HG03097 (cell line): ENCODE data around the gene POLN.

Experiments used
- ATAC-seq: cut with Tn5 transposase; IDR thresholded peaks from one replicate; pipeline ENCODE4 v1.9.1; 2021; ENCODE audit not compliant: unreplicated experiment, low FRiP score

POLN gene

DNA sequence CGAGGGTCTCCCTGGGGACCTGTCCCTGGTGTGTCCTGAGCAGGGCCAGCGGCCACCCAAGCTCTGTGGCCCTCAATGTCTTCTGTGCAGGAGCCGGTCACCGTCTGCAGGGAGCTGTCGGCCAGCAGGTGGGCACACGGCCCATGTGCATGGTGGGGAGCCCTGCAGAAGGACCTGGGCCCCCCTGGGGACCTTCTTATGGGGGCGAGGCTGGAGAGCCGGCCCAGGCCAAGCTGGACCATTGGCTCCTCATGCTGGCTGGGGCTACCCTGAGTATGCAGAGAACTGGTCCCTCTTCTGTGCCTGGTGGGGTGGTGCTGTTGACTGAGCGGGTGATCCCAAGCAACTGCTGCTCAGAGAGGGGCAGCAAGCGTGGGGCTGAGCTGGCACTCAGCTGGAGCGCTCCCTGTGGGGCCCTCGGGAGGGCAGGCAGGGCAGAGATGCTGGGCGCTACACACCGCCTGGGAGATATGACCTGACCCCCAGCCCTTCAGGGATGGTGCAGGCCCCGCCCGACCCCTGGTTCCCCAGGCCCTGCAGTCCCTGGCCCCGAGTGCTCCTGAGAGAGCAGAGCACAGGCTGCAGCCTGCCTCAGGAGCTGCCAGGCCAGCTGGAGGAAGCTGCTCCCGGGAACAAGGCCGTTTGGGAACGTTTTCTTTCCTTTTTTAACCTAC lies 168.0 kb downstream of the POLN start:
- no peak for ATAC-seq

DNA sequence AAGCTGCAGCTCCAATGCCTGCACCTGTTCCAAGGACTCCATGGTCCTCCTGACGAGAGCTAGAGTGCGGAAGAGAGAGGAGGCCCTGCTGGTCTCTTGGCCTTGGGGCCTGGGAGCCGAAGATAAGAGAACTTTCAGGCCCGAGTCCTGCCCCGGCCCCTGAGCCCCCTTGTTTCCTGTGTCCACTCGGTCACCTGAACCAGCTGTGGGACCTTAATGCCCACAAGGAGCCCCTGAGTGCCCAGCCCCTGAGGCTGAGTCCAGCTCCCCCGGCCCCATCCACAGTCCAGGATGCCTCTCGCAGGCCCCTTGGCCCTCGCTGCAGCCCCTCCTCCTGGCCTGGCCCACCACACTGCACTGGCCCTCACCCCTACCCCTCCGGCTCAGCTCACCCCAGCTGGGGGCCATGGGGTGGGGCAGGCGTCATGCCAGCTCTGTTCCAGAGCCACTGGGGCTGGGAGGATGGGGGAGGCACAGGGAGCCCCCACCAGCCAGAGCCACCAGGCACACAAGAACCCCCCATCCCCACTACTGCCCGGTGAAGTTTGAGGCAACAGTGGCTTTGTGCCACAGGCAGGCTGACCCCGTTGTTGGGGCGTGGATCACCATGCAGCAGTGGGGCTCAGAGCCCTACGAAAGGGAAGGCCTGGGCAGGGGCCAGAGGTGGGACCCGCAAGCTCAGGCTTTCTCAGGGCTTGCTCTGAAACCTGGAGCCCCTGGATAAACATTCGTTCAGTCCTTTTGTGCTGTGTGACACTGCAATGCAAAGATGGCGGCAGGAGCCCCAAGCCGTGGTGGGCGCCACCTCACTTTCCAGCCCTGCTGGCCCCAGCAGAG lies 168.7 kb downstream of the POLN start:
- ATAC-seq, result no peak

DNA sequence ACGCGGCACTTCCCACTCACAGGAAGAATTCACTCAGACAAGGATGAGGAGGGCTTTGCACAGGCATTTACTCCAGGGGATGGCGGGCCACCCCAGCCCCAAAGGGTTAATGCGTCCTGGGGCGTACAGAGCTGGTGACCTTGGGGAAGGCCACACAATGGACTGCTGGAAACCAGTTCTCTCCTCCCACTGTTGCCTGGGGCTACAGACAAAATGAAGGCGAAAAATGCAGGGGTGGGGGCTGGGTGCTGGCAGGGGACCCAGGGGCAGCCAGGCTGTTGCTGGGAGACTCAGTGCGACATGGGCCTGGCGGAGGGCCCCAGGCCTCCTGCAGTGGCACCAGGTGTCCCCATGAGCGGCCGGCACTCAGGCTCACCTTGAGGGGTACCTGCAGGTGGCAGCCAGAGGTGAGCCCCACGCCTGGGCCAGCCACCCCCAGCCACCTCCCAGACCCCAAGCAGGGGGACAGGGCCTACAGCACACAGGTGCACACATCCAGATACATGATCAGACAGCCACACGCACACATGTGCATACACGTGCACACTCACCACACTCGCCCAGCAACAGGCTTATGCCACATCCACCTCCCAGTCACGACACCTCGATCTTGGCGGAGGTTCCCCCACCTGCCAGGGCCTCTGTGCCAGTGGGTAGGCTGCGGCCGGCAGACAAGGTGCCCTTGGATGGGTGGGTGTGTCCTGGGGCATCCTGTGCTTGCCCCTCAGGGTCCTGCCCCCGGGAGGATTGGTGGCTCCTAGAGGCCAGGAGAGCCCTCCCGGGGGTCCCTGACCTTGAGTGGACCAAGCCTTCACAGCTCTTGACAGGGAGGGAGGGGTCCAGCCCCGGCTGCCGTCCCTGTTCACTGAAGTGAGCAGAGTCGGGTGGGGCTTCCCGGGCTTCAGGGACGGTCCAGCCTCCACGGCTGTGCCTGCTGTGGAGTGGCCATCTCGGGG lies 169.7 kb downstream of the POLN start:
- no peak for ATAC-seq

DNA sequence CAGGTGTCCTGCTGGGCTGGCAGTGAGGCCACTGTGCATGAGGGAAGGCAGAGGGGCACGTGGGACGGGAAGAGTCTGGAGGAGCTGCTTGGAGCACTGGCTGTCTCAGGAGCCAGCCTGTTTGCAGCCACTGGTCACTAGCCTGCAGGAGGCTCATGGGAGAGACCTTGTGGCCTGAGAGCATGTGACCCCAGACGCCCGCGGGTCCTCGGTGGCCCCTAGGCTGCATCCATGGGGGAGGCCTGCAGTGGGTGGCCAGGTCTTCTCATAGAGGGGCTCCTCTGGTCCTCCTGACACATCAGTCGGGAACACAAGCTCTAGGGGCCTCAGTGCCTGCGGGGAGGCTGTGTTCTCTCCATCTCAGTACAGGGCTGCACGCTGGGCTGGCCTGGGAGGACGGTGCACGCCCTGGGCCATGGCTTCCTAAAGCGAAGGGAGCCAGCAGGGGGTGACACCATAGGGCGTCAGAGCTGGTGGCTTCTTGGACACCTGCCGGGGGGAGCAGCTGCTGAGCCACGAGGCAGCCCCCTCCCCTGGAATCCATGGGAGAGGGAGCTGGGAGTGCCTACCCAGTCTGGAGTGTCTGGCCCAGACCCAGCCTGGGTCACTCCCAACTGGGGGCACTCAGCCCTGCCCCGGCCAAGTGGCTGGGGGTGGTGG lies 170.5 kb downstream of the POLN start:
- ATAC-seq, result no peak

DNA sequence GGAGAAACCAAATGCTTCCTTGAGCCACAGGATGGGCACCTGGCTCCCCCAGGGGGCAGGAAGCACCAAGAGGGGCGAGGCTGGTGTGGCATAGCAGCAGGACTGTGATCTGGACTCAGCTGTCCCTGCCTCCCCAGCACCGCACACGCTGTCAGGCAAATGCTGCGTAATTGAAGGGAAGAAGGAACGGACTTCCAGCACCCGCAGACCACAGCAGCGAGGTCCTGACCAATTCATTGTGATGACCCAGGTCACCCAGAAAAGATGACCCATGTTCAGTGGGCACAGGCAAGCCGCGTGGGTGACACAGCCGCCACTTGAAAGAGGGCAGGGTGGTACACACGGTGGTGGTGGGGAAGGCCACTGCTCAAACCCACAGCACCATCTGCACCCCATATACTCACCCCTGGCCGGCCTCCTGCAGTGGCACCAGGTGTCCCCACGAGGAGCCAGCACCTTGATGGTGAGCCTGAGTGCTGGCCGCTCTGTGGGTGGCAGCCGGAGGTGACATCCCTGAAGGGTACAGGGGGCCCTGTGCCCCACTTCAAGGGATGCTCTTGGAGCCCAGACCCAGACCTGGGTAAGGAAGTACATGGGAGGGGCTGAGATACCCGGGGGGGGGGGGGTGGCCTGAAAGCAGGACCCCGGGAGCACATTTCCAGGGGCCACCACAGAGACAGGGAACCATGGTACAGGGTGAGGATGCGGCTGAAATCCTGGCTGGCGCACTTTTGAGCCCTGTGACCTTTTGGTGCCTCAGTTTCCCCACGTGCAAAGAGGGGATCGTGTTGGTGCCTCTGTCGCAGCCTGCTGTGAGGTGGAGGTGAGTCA lies 171.3 kb downstream of the POLN start:
- no peak for ATAC-seq

DNA sequence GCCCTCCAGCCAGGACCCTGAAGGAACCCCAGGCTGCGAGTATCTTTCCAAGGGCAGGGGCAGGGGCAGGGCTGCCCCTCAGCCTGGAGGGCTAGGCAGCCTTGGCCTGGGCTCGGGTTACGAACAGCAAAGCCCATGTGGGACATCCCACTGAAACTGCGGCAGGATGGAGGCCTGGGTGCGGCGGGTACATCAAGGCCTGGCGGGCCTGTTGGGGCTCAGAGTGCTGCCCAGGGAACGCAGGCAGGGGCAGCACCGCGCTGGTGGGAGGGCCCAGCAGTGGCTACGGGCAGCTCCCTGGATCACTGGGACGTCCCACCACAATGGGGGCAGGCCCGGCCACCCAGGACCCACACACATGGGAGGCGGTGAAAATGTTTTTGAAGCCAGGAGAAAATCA lies 171.9 kb downstream of the POLN start:
- ATAC-seq, result no peak

DNA sequence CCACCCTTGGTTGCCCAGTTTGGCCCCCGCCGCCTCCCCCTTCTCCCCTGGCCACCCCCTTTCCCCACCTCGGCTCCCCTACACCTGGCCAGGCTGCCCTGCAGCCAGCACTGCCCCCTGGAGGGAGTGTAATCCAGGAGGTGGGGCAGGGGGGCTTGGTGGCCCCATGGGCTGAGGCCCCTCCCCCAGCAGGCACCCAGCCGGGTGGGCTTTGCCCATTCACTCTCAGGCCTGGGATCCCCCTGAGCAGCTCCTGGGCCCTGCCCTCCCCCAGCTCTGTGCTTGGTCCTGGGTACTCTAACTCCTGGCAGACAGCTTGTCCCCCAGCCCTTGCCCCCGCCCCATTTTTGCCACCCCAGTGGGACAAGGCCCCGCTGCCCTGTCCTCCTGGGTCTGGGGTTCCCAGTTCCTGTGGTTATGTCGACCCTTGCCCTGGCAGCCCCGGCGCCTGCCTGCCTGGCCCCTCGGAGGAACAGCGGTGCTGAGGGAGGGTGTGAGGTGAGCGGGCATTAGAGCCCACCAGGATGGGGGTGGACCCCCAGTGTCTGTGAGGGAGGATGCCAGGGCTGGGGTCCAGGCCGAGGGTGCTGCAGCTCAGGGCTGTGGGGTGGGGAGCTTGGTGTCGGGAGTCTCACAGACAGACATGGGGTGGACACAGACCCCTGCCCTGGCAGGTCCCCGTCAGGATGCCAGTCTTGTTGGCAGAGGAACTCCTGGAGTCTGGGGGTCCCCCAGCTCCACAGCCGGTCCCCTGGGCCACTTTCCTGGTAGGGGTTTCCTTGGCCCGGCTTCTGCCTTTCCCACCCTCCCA lies 172.6 kb downstream of the POLN start:
- no peak for ATAC-seq

DNA sequence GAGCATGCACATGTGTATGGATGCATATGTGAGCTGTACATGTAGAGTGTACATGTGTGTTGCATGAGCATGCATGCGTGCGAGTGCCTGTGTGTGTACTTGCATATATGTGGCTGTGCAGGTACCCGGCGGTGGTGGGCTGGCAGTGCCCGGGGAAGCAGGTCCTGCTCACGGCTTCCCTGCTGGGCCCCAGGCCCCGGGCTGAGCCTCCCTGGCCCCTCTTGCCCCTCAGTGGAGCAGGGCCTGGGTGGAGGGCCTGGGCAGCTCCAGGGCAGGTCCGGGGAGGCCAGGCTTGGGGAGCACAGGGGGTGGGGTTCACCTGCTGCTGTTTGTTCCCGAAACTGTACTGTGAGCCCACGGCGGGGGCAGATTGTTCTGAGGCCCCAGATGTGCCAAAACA lies 173.4 kb downstream of the POLN start:
- no peak for ATAC-seq

DNA sequence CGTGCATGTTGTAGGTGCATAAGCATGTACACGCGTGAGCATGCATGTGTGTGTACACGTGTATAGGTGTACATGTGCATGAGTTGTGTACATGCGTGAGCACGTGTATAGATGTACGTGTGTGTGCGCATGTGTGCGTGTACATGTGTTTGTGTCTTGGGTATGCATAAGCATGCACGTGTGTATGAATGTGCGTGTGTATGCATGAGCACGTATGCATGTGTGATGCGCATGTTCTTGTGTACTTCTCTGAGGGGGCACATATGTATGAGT lies 173.8 kb downstream of the POLN start:
- ATAC-seq, result no peak

DNA sequence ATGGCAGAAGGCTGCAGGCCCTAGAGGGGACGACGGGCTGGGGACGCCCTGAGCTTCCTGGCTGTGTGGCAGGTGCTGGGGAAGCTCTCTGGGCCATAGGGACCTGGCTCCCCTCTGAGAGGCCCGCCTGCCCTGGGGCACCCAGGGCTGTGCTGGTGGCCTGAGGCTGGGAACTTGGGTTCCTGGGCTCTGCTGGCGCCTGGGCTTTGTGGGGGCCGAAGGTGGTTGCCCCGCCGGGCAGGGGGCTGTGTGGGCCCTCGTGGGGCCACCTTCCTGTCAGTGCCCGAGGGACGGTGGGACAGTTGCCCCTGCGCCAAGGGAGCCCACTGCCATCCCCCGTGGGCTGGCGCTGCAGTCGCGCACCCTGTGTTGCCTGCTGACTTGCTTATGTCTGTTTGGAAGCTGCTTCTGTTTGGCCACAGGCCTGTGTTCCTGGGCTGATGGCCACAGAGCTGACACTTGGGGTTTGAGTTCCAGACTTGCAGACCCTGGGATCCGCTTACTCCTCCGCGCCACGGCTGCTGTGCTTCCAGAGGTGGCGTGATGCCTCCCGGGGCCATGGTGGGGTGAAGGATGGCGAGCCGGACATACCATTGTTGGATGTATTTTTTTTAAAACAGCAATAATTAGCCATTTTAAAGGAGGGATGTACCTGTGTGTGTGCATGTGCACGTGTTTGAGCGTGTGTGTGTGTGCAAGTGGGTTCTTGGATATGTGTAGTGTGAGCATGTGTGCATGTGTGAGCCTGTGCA lies 174.3 kb downstream of the POLN start:
- ATAC-seq, result no peak

DNA sequence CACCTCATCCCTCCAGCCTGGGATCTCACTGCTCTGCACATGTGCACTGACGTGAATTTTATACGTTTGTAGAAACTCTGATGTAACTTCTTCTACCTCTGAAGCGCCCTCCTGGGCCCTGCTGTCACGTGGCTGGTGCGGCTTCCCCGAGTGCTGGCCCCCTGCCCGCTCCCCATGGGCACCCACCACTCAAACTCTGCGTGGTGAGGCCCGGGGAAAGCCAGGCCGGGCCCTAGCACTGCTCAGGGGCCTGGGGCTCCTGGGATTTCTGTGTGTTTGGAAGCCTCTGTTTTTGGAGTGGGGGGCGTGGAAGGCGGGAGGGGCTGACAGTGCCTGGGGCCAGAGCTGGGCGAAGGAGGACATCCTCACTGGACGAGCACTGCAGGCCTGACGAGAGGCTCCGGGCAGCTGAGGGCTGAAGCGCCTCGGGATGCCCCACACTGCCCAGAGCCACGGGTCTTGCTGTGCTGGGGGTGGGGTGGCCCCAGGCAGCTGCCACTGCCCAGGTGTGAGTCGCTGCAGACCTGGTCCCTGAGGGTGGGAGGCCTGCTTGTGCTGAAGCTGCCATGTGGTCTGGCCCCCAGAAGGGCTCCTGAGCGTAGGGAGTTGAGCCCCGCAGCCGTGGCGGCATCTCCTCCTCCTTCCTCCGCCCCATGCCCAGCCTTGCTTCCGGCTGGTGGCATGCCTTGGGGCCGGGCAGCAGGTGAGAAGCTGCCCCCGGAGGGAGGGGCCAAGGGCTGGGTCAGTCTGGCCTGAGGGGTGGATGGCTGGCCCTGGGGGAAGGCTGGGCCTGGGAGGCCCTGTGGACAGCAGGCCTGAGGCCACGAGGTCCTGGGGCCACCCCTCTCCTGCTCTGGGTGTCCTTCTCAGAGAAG lies 175.1 kb downstream of the POLN start:
- no peak for ATAC-seq

DNA sequence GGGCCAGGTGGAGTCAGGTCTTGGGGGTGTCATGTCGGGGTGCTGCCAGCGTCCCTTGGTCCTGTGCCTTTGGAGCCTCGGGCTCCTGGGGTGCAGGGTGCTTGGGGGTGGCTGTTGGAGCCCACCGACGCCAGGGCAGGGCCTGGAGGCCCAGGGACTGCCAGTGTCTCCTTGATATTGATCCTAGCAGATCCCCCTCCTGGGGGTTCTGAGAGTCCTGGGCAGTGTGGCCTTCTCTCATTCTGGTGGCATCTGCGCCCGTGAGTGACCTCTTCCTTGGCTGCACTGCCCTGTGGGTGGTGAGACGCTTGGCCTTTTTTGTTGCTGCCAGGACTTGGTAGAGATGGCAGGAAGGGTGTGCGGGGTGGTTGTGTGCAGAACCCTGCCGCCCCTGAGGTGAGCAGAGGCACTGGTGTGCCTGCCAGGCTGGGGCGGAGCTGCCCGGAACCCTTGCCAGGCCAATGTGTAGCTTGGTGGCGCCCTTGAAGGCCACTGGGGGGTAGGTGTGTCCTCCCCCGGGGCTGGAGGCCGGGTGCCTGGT lies 175.8 kb downstream of the POLN start:
- ATAC-seq, result no peak

DNA sequence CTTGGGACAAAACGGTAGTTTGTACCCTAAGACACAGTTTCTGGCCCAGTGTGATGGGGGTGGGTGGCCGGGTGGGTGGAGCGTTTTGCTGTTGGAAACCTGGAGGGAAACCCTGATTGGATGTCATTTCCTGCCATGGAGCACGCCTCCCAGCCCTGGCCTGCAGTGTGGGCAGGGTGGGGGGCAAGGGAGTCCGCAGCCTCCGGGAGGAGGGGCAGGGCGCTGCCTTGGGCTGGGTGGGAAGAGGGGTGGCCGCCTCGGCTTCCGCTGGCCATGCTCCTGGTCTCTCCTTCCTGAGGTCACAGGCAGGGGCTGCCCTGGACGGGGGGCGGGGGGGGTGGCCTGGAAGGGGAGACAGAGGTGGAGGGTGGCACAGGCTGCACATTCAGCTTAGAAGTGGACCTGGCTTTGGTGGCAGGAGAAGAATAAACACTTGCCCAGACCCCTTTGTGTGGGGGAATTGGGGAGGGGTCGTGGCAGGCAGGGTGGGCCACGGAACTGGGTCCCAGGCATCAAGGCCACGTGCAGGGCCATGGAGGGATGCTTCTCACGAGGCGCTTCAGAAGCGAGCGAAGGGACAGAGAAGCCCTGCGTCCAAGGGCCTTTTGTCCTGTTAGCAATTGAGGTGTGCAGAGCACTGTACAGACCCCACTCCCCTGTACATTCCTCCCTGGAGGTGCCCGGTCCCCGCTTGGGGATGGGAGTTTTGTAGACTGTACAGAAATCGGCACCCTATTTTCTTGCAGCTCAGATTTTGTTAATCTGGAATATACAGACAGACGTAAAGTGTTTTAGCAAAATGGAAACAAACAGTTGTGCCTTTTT lies 176.6 kb downstream of the POLN start:
- no peak for ATAC-seq

DNA sequence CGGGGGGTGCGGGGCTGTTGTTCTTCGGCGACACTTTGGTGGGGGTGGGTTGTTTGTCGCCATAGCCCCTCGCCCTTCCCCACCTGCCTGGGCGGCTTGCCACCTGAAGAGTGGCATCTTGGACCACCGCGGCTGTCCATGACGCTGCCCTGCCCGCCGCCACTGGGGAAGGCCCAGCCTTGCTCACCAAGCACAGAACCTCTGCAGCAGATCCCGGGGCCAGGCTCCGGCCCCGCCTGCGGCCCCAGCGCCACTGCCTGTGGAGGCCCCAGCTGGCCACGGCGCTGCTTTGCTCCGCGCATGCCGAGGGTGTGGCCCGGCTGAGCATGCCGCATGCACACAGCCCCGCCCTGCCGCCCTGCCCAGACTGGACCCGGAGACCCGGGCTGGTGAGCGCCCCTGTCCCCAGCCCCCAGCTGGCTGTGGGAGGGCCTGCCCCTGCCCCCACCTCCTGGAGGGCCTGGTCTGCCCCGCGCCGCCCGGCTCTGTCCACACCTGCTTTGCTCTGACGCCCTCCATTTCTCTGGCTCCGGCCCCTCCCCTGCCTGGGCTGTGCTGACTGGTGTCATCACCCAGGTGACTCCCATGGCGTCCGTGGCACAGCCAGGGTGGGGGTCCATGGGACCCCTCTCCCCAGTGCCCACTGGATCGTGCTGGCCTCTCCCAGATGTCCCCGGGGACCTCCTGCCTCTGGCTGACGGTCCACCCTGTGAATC lies 177.5 kb downstream of the POLN start:
- ATAC-seq, result no peak

DNA sequence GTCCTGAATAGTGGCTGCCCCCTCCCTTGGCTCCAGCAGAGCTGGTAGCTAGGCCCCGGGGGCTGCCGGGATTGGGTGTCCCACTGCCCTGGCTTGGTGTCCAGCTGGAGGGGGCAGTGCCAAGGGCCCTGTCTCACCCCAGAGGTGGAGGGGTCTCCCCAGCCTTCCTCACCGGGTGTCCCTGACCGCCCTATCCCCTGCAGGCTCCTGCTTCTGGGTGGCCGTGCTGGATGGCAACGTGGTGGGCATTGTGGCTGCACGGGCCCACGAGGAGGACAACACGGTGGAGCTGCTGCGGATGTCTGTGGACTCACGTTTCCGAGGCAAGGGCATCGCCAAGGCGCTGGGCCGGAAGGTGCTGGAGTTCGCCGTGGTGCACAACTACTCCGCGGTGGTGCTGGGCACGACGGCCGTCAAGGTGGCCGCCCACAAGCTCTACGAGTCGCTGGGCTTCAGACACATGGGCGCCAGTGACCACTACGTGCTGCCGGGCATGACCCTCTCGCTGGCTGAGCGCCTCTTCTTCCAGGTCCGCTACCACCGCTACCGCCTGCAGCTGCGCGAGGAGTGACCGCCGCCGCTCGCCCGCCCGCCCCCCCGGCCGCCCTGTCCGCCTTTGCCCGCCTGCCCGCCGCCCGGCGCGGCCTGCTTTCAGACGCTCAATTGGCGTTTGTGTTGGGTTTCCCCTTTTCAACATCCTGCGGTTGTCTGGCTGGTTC lies 178.2 kb downstream of the POLN start:
- ATAC-seq, result no peak
